Esophagus muscularis mucosa (tissue), 4 donors: ENCODE results near the gene PMM2. TPM values are rescaled to one million over a fixed set of nuclear protein-coding genes. Genes with fewer than 3 reads are reported as not detected.

Experiments used
- DNase-seq: peaks from one replicate; pipeline ENCODE4 v3.0.0-alpha.2; 2017; ENCODE audit errors: extremely low spot score
- H3K27ac ChIP-seq, 4 donors: fragments of 200-600 bp; sonication (generic); replicated peaks in 1 of 4; 1 replicate in 3 of 4; 2 replicates in 1 of 4; pipeline ENCODE4 v1.5.1; 2016 to 2019; ENCODE audit warnings: mild to moderate bottlenecking in 1 of 4
- H3K27me3 ChIP-seq, 4 donors: fragments of 200-600 bp; sonication (generic); one replicate each; pipeline versions ENCODE4 v1.5.1 to v1.6.0; 2016 to 2019
- H3K36me3 ChIP-seq, 4 donors: fragments of 200-600 bp; sonication (generic); one replicate each; pipeline ENCODE4 v1.5.1; 2016 to 2019
- H3K4me1 ChIP-seq, 4 donors: fragments of 200-600 bp; sonication (generic); one replicate each; pipeline ENCODE4 v1.5.1; 2016 to 2019
- H3K4me3 ChIP-seq, 4 donors: fragments of 200-600 bp; sonication (generic); 1 replicate in 2 of 4; 2 replicates in 2 of 4; pipeline ENCODE4 v1.5.1; 2016 to 2019; ENCODE audit warnings: mild to moderate bottlenecking in 4 of 4, moderate library complexity in 1 of 4
- H3K9me3 ChIP-seq, 4 donors: fragments of 200-600 bp; sonication (generic); 1 replicate in 3 of 4; 2 replicates in 1 of 4; pipeline ENCODE4 v1.5.1; 2016 to 2019
- EP300 ChIP-seq: sonication (generic); formaldehyde crosslinking; IDR thresholded peaks from one replicate; pipeline ENCODE4 v1.6.1; 2017; ENCODE audit warnings: antibody characterized with exemption
- POLR2A ChIP-seq: fragments of 450-650 bp; IDR thresholded peaks from one replicate; pipeline ENCODE4 v1.6.1; 2017; ENCODE audit warnings: antibody characterized with exemption, moderate library complexity, mild to moderate bottlenecking, low read depth
- POLR2AphosphoS5 ChIP-seq, 2 donors: sonication (generic); formaldehyde crosslinking; IDR thresholded peaks; one replicate each; pipeline ENCODE4 v1.6.1; 2017; ENCODE audit warnings: antibody characterized with exemption in 2 of 2
- WGBS: methylation state at CpG from one replicate; pipeline ENCODE4 v1.1.5; 2018; 5-methylcytosine and 5-hydroxymethylcytosine counted together
- intact Hi-C: fragments of 100-400 bp; cut with DNase I; formaldehyde crosslinking; loops from one replicate; pipeline ENCODE4 v1.15.1; 2023
- total RNA-seq, 4 donors: library from RNA; depleted of rRNA; stranded (reverse); fragments of >200 nt; gene quantifications; one replicate each; pipeline versions ENCODE4 v1.1.0 to v1.2.1, GENCODE V29; 2016
- TF ChIP-seq, protein P1 (sequence below), 3 experiments: fragments of 200-600 bp in 2 of 3; fragments of 450-650 bp in 1 of 3; sonication (generic) in 2 of 3; IDR thresholded peaks; one replicate each; pipeline ENCODE4 v1.5.1; 2017 to 2019; ENCODE audit warnings: antibody characterized with exemption in 3 of 3, mild to moderate bottlenecking in 2 of 3, moderate library complexity in 1 of 3

Gene PMM2
- total RNA-seq, 4 donors from 2014 or later = 19.6 to 34.3 (median 23.5) TPM

- intact Hi-C loops = no loop called here
- Histone ChIP-seq H3K36me3 (peaks cover 0 to 7% (median 4%) of the 10 kb centered on the region in 4 donors), H3K27me3 (peaks cover 0 to 13% (median 3%) of the 10 kb centered on the region in 4 donors), H3K4me3 (peak overlapping the region in 1 of 4 donors; percentile 32), H3K9me3 (no peaks in the 10 kb centered on the region), H3K4me1 (peaks cover 73 to 96% (median 92%) of the 10 kb centered on the region in 4 donors), H3K27ac (peak overlapping the region; percentile 23 to 87 (median 55))
- peak in 1 of 2 donors; percentile 6 for TF ChIP-seq POLR2AphosphoS5 (IDR thresholded peaks at IDR 0.05)
- TF ChIP-seq, protein P1, sequence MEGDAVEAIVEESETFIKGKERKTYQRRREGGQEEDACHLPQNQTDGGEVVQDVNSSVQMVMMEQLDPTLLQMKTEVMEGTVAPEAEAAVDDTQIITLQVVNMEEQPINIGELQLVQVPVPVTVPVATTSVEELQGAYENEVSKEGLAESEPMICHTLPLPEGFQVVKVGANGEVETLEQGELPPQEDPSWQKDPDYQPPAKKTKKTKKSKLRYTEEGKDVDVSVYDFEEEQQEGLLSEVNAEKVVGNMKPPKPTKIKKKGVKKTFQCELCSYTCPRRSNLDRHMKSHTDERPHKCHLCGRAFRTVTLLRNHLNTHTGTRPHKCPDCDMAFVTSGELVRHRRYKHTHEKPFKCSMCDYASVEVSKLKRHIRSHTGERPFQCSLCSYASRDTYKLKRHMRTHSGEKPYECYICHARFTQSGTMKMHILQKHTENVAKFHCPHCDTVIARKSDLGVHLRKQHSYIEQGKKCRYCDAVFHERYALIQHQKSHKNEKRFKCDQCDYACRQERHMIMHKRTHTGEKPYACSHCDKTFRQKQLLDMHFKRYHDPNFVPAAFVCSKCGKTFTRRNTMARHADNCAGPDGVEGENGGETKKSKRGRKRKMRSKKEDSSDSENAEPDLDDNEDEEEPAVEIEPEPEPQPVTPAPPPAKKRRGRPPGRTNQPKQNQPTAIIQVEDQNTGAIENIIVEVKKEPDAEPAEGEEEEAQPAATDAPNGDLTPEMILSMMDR (IDR thresholded peaks at IDR 0.05) = no peak
- DNase-seq = no peak
- 83% methylated on average over 4 of the region's 17 CpGs for WGBS
Observed at GRCh38 chr16:8863594-8864424, 66.2 kb downstream of the PMM2 start.

GRCh38 chr16:8864480-8865110 is 67.0 kb downstream of the PMM2 start:
- no peak for DNase-seq
- H3K4me1 ChIP-seq = peaks cover 66 to 95% (median 90%) of the 10 kb centered on the region in 4 donors
- TF ChIP-seq POLR2AphosphoS5 (IDR thresholded peaks at IDR 0.05) = no peak
- no peak for TF ChIP-seq EP300
- no peak for TF ChIP-seq POLR2A
- TF ChIP-seq, protein P1 (IDR thresholded peaks at IDR 0.05) = no peak
- H3K27ac ChIP-seq = peak overlapping the region; percentile 23 to 87 (median 70)
- intact Hi-C loops = loop anchor here (5.0 kb wide), 1 partner anchor 67 kb away; the partner anchor contains the start of genes PMM2 and TMEM186
- H3K9me3 ChIP-seq = no peaks in the 10 kb centered on the region
- no peaks in the 10 kb centered on the region for H3K36me3 ChIP-seq
- peak overlapping the region in 1 of 4 donors; percentile 32 for H3K4me3 ChIP-seq
- whole genome bisulfite sequencing = 44% methylated on average over 13 of the region's 13 CpGs
- peaks cover 0 to 13% (median 3%) of the 10 kb centered on the region in 4 donors for H3K27me3 ChIP-seq

DNA sequence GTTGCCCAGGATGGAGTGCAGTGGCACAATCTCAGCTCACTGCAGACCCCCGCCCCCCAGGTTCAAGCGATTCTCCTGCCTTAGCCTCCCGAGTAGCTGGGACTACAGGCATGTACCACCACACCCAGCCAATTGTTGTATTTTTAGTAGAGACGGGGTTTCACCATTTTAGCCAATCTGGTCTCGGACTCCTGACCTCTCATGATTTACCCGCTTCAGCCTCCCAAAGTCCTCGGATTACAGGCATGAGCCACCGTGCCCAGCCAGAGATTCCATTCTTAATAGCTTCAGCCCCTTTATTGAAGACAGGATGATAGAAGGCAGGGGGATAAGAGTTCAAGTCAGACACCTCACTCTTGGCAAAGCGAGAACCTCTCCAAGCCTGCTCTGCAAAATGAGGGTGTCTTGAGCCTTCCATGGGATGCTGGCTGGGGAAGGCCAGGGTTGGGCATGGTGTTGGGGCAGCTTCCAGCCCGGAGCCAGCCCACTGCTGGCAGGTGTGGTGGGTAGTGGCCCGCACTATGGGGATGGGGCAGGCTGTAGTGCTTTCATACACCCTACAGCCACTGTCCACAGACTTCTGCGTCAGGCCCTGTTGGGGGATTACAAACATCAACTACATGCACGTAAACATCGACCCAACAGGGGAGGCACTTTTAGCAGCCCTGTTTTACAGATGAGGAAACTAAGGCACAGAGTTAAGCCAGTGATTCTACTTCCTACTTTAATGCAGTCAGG is 67.7 kb downstream of the PMM2 start:
- TF ChIP-seq POLR2A (no peak), POLR2AphosphoS5 (IDR thresholded peaks at IDR 0.05) (no peak), EP300 (no peak)
- TF ChIP-seq, protein P1 (IDR thresholded peaks at IDR 0.05) = no peak
- Histone ChIP-seq H3K9me3 (no peaks in the 10 kb centered on the region), H3K27me3 (peaks cover 0 to 13% (median 3%) of the 10 kb centered on the region in 4 donors), H3K36me3 (no peaks in the 10 kb centered on the region), H3K27ac (peak overlapping the region; percentile 23 to 87 (median 84)), H3K4me3 (peak overlapping the region in 1 of 4 donors; percentile 32), H3K4me1 (peaks cover 60 to 90% (median 86%) of the 10 kb centered on the region in 4 donors)
- WGBS = 90% methylated on average over 11 of the region's 14 CpGs
- DNase-seq = no peak
- intact Hi-C loops = loop anchor here (5.0 kb wide), 1 partner anchor 68 kb away; the partner anchor contains the start of genes PMM2 and TMEM186

GRCh38 chr16:8866118-8866883 is 68.7 kb downstream of the PMM2 start:
- peaks cover 0 to 13% (median 3%) of the 10 kb centered on the region in 4 donors for H3K27me3 ChIP-seq
- H3K9me3 ChIP-seq = no peaks in the 10 kb centered on the region
- H3K4me3 ChIP-seq = peak overlapping the region; percentile 66 to 77 (median 72)
- no peak for DNase-seq
- TF ChIP-seq, protein P1 (IDR thresholded peaks at IDR 0.05) = no peak
- TF ChIP-seq EP300 (no peak), POLR2A (no peak), POLR2AphosphoS5 (IDR thresholded peaks at IDR 0.05) (peak; percentile 59)
- H3K36me3 ChIP-seq = no peaks in the 10 kb centered on the region
- intact Hi-C loops = loop anchor here (5.0 kb wide), 1 partner anchor 69 kb away; the partner anchor contains the start of genes PMM2 and TMEM186
- peak overlapping the region; percentile 74 to 87 (median 84) for H3K27ac ChIP-seq
- 38% methylated on average over 24 of the region's 30 CpGs for WGBS
- H3K4me1 ChIP-seq = peaks cover 55 to 85% (median 80%) of the 10 kb centered on the region in 4 donors
